ENCODE results near the gene FHL3.
"Not testable (repeated sequence)": the region's sequence is repeated elsewhere in the genome, so short reads cannot be mapped to it uniquely, and the experiment has no call there.

Gene FHL3

GRCh38 chr1:38034871-38035270, 29.6 kb upstream of the FHL3 start:
- no peak for DNase-seq (ENCODE audit: low read depth)

- DNase-seq (ENCODE audit: low read depth), result not testable (repeated sequence)
Observed at GRCh38 chr1:38032992-38033391, 27.7 kb upstream of the FHL3 start.

- no peak for DNase-seq (ENCODE audit: low read depth)
Observed at GRCh38 chr1:38031513-38031866, 26.2 kb upstream of the FHL3 start.

- DNase-seq (ENCODE audit: low read depth), result no peak
Observed at GRCh38 chr1:38030596-38031512, 25.5 kb upstream of the FHL3 start.

- no peak for DNase-seq (ENCODE audit: low read depth)
Observed at GRCh38 chr1:38029685-38030511, 24.6 kb upstream of the FHL3 start.

GRCh38 chr1:38029081-38029681, 23.9 kb upstream of the FHL3 start:
- no peak for DNase-seq (ENCODE audit: low read depth)

- no peak for DNase-seq (ENCODE audit: low read depth)
Observed at GRCh38 chr1:38028671-38029070, 23.4 kb upstream of the FHL3 start.

- DNase-seq (ENCODE audit: low read depth), result no peak
Observed at GRCh38 chr1:38028105-38028591, 22.8 kb upstream of the FHL3 start.

- DNase-seq (ENCODE audit: low read depth), result no peak
Observed at GRCh38 chr1:38027201-38028104, 22.1 kb upstream of the FHL3 start.

- peak; percentile 24 for DNase-seq (ENCODE audit: low read depth)
Observed at GRCh38 chr1:38026592-38027200, 21.4 kb upstream of the FHL3 start.

GRCh38 chr1:38025664-38026063, 20.4 kb upstream of the FHL3 start:
- no peak for DNase-seq (ENCODE audit: low read depth)

- no peak for DNase-seq (ENCODE audit: low read depth)
Observed at GRCh38 chr1:38025233-38025632, 19.9 kb upstream of the FHL3 start.

GRCh38 chr1:38022810-38023209, 17.5 kb upstream of the FHL3 start:
- DNase-seq (ENCODE audit: low read depth), result no peak

- DNase-seq (ENCODE audit: low read depth), result no peak
Observed at GRCh38 chr1:38021969-38022368, 16.7 kb upstream of the FHL3 start.

- no peak for DNase-seq (ENCODE audit: low read depth)
Observed at GRCh38 chr1:38020396-38020795, 15.1 kb upstream of the FHL3 start.

- no peak for DNase-seq (ENCODE audit: low read depth)
Observed at GRCh38 chr1:38018864-38019343, 13.6 kb upstream of the FHL3 start.

- DNase-seq (ENCODE audit: low read depth), result no peak
Observed at GRCh38 chr1:38015978-38016725, 10.8 kb upstream of the FHL3 start.

- DNase-seq (ENCODE audit: low read depth), result no peak
Observed at GRCh38 chr1:38014724-38015424, 9.6 kb upstream of the FHL3 start.

- DNase-seq (ENCODE audit: low read depth), result no peak
Observed at GRCh38 chr1:38014171-38014570, 8.9 kb upstream of the FHL3 start.

- DNase-seq (ENCODE audit: low read depth), result no peak
Observed at GRCh38 chr1:38013227-38013622, 7.9 kb upstream of the FHL3 start.
